OCI-LY1 (cell line): Measurements from ENCODE around the gene RBL1.

Experiments
- CTCF ChIP-seq: fragments of 200-600 bp; sonication (generic), shearing (Covaris generic); IDR thresholded peaks from 2 replicates; pipeline ENCODE4 v1.5.1; 2017; ENCODE audit warnings: mild to moderate bottlenecking, antibody characterized with exemption, low read length, moderate library complexity, mixed read lengths
- EZH2 ChIP-seq: fragments of 200-600 bp; sonication (generic), shearing (Covaris generic); IDR thresholded peaks from 2 replicates; pipeline ENCODE4 v1.8.0; 2017; ENCODE audit warnings: borderline replicate concordance, mixed run types, mild to moderate bottlenecking, antibody characterized with exemption, low read length, moderate library complexity, mixed read lengths

- TF ChIP-seq EZH2 = no peak
- TF ChIP-seq CTCF = no peak
Observed at GRCh38 chr20:37133952-37134351, 38.2 kb upstream of the RBL1 start.
